KMS-11 (cell line): ENCODE data around the gene KRTAP4-11.

Experiments used
- H2AFZ ChIP-seq: fragments of 200-600 bp; sonication (generic); 2 replicates; pipeline ENCODE4 v1.6.1; 2016; ENCODE audit warnings: antibody characterized with exemption, mixed run types, low read depth
- H3K27ac ChIP-seq: fragments of 200-600 bp; sonication (generic); 2 replicates; pipeline ENCODE4 v1.6.1; 2016; ENCODE audit warnings: mild to moderate bottlenecking, mixed run types
- H3K27me3 ChIP-seq: fragments of 200-600 bp; sonication (generic); 2 replicates; pipeline ENCODE4 v1.6.1; 2017; ENCODE audit warnings: mild to moderate bottlenecking, low read depth, mixed run types, moderate library complexity; ENCODE audit not compliant: insufficient read depth
- H3K36me3 ChIP-seq: fragments of 200-600 bp; sonication (generic); 2 replicates; pipeline ENCODE4 v1.6.1; 2017; ENCODE audit warnings: mild to moderate bottlenecking, mixed run types; ENCODE audit not compliant: insufficient read depth
- H3K4me1 ChIP-seq: fragments of 200-600 bp; sonication (generic); 2 replicates; pipeline ENCODE4 v1.6.1; 2016; ENCODE audit warnings: mild to moderate bottlenecking, low read depth, mixed run types; ENCODE audit not compliant: poor library complexity, severe bottlenecking
- H3K4me2 ChIP-seq: fragments of 200-600 bp; sonication (generic); 2 replicates; pipeline ENCODE4 v1.7.0; 2016; ENCODE audit warnings: mild to moderate bottlenecking, mixed run types
- H3K4me3 ChIP-seq: fragments of 200-600 bp; sonication (generic); IDR thresholded peaks from 2 replicates; pipeline ENCODE4 v1.6.1; 2017; ENCODE audit warnings: low read depth, low read length, mixed read lengths; ENCODE audit not compliant: insufficient read depth
- H3K79me2 ChIP-seq: fragments of 200-600 bp; sonication (generic); 2 replicates; pipeline ENCODE4 v1.6.1; 2016; ENCODE audit warnings: low read depth, mixed run types; ENCODE audit not compliant: insufficient read depth
- H3K9ac ChIP-seq: fragments of 200-600 bp; sonication (generic); 2 replicates; pipeline ENCODE4 v1.6.1; 2016; ENCODE audit warnings: mild to moderate bottlenecking, mixed run types
- H4K20me1 ChIP-seq: fragments of 200-600 bp; sonication (generic); 2 replicates; pipeline ENCODE4 v1.6.1; 2016; ENCODE audit warnings: mild to moderate bottlenecking, mixed run types; ENCODE audit not compliant: insufficient read depth
- TF ChIP-seq, protein P1 (sequence below): fragments of 200-600 bp; sonication (generic); conservative IDR thresholded peaks from 2 replicates; pipeline ENCODE4 v1.6.1; 2017; ENCODE audit warnings: low read depth, mild to moderate bottlenecking, antibody characterized with exemption, low read length, moderate library complexity, mixed read lengths

KRTAP4-11 gene

GRCh38 chr17:41069031-41069430 is 49.1 kb downstream of the KRTAP4-11 start:
- TF ChIP-seq, protein P1, sequence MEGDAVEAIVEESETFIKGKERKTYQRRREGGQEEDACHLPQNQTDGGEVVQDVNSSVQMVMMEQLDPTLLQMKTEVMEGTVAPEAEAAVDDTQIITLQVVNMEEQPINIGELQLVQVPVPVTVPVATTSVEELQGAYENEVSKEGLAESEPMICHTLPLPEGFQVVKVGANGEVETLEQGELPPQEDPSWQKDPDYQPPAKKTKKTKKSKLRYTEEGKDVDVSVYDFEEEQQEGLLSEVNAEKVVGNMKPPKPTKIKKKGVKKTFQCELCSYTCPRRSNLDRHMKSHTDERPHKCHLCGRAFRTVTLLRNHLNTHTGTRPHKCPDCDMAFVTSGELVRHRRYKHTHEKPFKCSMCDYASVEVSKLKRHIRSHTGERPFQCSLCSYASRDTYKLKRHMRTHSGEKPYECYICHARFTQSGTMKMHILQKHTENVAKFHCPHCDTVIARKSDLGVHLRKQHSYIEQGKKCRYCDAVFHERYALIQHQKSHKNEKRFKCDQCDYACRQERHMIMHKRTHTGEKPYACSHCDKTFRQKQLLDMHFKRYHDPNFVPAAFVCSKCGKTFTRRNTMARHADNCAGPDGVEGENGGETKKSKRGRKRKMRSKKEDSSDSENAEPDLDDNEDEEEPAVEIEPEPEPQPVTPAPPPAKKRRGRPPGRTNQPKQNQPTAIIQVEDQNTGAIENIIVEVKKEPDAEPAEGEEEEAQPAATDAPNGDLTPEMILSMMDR, result no peak
- H3K27me3 ChIP-seq, result no peaks in the 10 kb centered on the region
- no peak overlapping the region for H3K4me2 ChIP-seq
- no peaks in the 10 kb centered on the region for H3K36me3 ChIP-seq
- no peak overlapping the region for H3K9ac ChIP-seq
- no peaks in the 10 kb centered on the region for H4K20me1 ChIP-seq
- H3K27ac ChIP-seq, result no peak overlapping the region
- no peaks in the 10 kb centered on the region for H3K79me2 ChIP-seq
- no peak overlapping the region for H2AFZ ChIP-seq
- H3K4me3 ChIP-seq, result no peak overlapping the region
- no peaks in the 10 kb centered on the region for H3K4me1 ChIP-seq

- Histone ChIP-seq H3K27me3 (no peaks in the 10 kb centered on the region), H3K4me1 (no peaks in the 10 kb centered on the region), H4K20me1 (no peaks in the 10 kb centered on the region), H3K4me2 (no peak overlapping the region), H2AFZ (no peak overlapping the region), H3K4me3 (no peak overlapping the region), H3K79me2 (no peaks in the 10 kb centered on the region), H3K36me3 (no peaks in the 10 kb centered on the region), H3K9ac (no peak overlapping the region), H3K27ac (no peak overlapping the region)
- TF ChIP-seq, protein P1, result no peak
Observed at GRCh38 chr17:41067281-41067680, 50.9 kb downstream of the KRTAP4-11 start.
